ENCODE measurements around the gene UBTD2. TPM values are rescaled to one million over a fixed set of nuclear protein-coding genes. Genes with fewer than 3 reads are reported as not detected.

The UBTD2 gene
- total RNA-seq, 4 donors from 2014 or later: 6.0 to 11.4 (median 9.8) TPM

- peaks cover 14 to 15% of the 10 kb centered on the region in 2 donors for H3K4me1 ChIP-seq
- intact Hi-C loops (cut with DNase I; ENCODE audit: low total_unique reads): loop anchor here (1.0 kb wide), 3 partner anchors 80 to 106 kb away; partner anchors contain the start of gene UBTD2
- ATAC-seq: peak in 1 of 2 donors; percentile 8
Measured at GRCh38 chr5:172187118-172188032, 96.2 kb downstream of the UBTD2 start.

DNA sequence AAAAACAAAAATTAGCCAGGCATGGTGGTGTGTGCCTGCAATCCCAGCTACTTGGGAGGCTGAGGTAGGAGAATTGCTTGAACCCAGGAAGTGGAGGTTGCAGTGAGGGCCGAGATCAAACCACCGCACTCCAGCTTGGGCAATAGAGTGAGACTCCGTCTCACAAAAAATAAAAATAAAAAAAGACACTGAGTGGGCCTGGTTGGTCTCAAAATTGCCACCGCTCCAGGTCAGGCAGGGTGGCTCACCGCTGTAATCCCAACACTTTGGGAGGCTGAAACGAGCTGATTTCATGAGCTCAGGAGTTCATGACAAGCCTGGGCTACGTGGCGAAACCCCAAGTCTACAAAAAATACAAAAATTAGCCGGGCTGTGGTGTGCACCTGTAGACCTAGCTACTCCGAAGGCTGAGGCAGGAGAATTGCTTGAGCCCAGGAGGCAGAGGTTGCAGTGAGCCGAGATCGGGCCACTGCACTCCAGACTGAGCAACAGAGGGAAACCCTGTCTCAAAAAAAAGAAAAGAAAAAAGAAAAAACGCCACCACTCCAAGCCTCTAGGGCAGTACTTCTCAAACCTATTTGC lies 97.4 kb downstream of the UBTD2 start:
- ATAC-seq (no peak), DNase-seq (no peak)
- H3K9me3 ChIP-seq: no peaks in the 10 kb centered on the region
- no peaks in the 10 kb centered on the region for H3K27me3 ChIP-seq
- peak overlapping the region in 3 of 4 donors; percentile 82 to 88 (median 86) for H3K27ac ChIP-seq
- intact Hi-C loops (cut with DNase I; ENCODE audit: low total_unique reads) (no loop called here), in situ Hi-C loops (cut with MboI; ENCODE audit: low sequenced_read_pairs in 4 of 4) (loop anchor here in 3 of 4 donors (5.0 to 25.0 kb wide), 3 partner anchors 74 to 101 kb away; partner anchors contain the start of gene UBTD2 (in 2 of the 3))
- peaks cover 14 to 15% of the 10 kb centered on the region in 2 donors for H3K4me1 ChIP-seq
- TF ChIP-seq POLR2A (IDR thresholded peaks at IDR 0.05): no peak
- TF ChIP-seq CTCF (IDR thresholded peaks at IDR 0.05 in 4 of 5, conservative IDR thresholded peaks at IDR 0.05 in 1 of 5): no peak
- peak overlapping the region in 3 of 4 donors; percentile 57 to 86 (median 85) for H3K4me3 ChIP-seq
- no peaks in the 10 kb centered on the region for H3K36me3 ChIP-seq

More at GRCh38 chr5:172187118-172188032, 96.2 kb downstream of the UBTD2 start:
- H3K27ac ChIP-seq: peak overlapping the region; percentile 79 to 88 (median 84)
- no peak for TF ChIP-seq POLR2A (IDR thresholded peaks at IDR 0.05)
- peak in 1 of 5 experiments; percentile 12 for TF ChIP-seq CTCF (IDR thresholded peaks at IDR 0.05 in 4 of 5, conservative IDR thresholded peaks at IDR 0.05 in 1 of 5)
- H3K9me3 ChIP-seq: no peaks in the 10 kb centered on the region
- in situ Hi-C loops (cut with MboI; ENCODE audit: low sequenced_read_pairs in 4 of 4): loop anchor here in 3 of 4 donors (5.0 to 25.0 kb wide), 3 partner anchors 75 to 100 kb away; partner anchors contain the start of gene UBTD2 (in 2 of the 3)
- peak overlapping the region; percentile 57 to 87 (median 86) for H3K4me3 ChIP-seq
- no peaks in the 10 kb centered on the region for H3K36me3 ChIP-seq
- DNase-seq: no peak
- no peaks in the 10 kb centered on the region for H3K27me3 ChIP-seq

- in situ Hi-C loops (cut with MboI; ENCODE audit: low sequenced_read_pairs in 4 of 4) (loop anchor here in 3 of 4 donors (5.0 to 25.0 kb wide), 3 partner anchors 73 to 102 kb away; partner anchors contain the start of gene UBTD2 (in 2 of the 3)), intact Hi-C loops (cut with DNase I; ENCODE audit: low total_unique reads) (no loop called here)
- Histone ChIP-seq H3K4me1 (peaks cover 14 to 16% of the 10 kb centered on the region in 2 donors), H3K27ac (peak overlapping the region in 3 of 4 donors; percentile 82 to 88 (median 86)), H3K9me3 (no peaks in the 10 kb centered on the region), H3K36me3 (no peaks in the 10 kb centered on the region), H3K27me3 (no peaks in the 10 kb centered on the region), H3K4me3 (no peak overlapping the region)
- TF ChIP-seq POLR2A (IDR thresholded peaks at IDR 0.05): no peak
- no peak for TF ChIP-seq CTCF (IDR thresholded peaks at IDR 0.05 in 4 of 5, conservative IDR thresholded peaks at IDR 0.05 in 1 of 5)
- DNase-seq: no peak
- ATAC-seq: no peak
Measured at GRCh38 chr5:172185096-172185461, 98.5 kb downstream of the UBTD2 start.

- peaks cover 14 to 24% of the 10 kb centered on the region in 2 donors for H3K4me1 ChIP-seq
Measured at GRCh38 chr5:172183881-172184280, 99.7 kb downstream of the UBTD2 start.

More at GRCh38 chr5:172183881-172184280, 99.7 kb downstream of the UBTD2 start:
- intact Hi-C loops (cut with DNase I; ENCODE audit: low total_unique reads) (no loop called here), in situ Hi-C loops (cut with MboI; ENCODE audit: low sequenced_read_pairs in 4 of 4) (loop anchor here in 2 of 4 donors (10.0 to 25.0 kb wide), 2 partner anchors 101 to 103 kb away; partner anchors contain the start of gene UBTD2 (in 2 of the 2))
- ATAC-seq: no peak
- H3K36me3 ChIP-seq: no peaks in the 10 kb centered on the region
- TF ChIP-seq POLR2A (IDR thresholded peaks at IDR 0.05) (no peak), CTCF (IDR thresholded peaks at IDR 0.05 in 4 of 5, conservative IDR thresholded peaks at IDR 0.05 in 1 of 5) (no peak)
- H3K27me3 ChIP-seq: no peaks in the 10 kb centered on the region
- H3K27ac ChIP-seq: peak overlapping the region in 3 of 4 donors; percentile 1 to 86 (median 37)
- H3K9me3 ChIP-seq: no peaks in the 10 kb centered on the region
- no peak overlapping the region for H3K4me3 ChIP-seq
- DNase-seq: peak in 1 of 2 donors; percentile 0

All from gastrocnemius medialis (tissue), 4 donors.